Neural progenitor cell (in vitro differentiated cells): ENCODE data around the gene USP53. TPM values are rescaled to one million over a fixed set of nuclear protein-coding genes. Genes with fewer than 3 reads are reported as not detected.
A peak's percentile ranks its signal among the peaks of the same experiment; 100 is the strongest.

Experiments
- DNase-seq: peaks from one replicate; pipeline ENCODE4 v3.0.0-alpha.2; 2016; ENCODE audit warnings: low spot score
- H2AFZ ChIP-seq: fragments of 200-600 bp; sonication (generic); replicated peaks from 2 replicates; pipeline ENCODE4 v1.6.1; 2016; ENCODE audit warnings: antibody characterized with exemption
- H3F3A ChIP-seq: fragments of 200-600 bp; sonication (generic); 2 replicates; pipeline ENCODE4 v1.6.1; 2016; ENCODE audit warnings: antibody characterized with exemption, low read depth
- H3K27ac ChIP-seq: fragments of 200-600 bp; sonication (generic); 2 replicates; pipeline ENCODE4 v1.5.1; 2016; ENCODE audit warnings: mild to moderate bottlenecking
- H3K27me3 ChIP-seq: fragments of 200-600 bp; sonication (generic); 2 replicates; pipeline ENCODE4 v1.6.1; 2016; ENCODE audit warnings: mild to moderate bottlenecking, moderate library complexity
- H3K36me3 ChIP-seq: fragments of 200-600 bp; sonication (generic); 2 replicates; pipeline ENCODE4 v1.5.1; 2016
- H3K4me1 ChIP-seq: fragments of 200-600 bp; sonication (generic); 2 replicates; pipeline ENCODE4 v1.6.1; 2016; ENCODE audit warnings: mixed run types
- H3K4me2 ChIP-seq: fragments of 200-600 bp; sonication (generic); 2 replicates; pipeline ENCODE4 v1.6.1; 2016
- H3K4me3 ChIP-seq: fragments of 200-600 bp; sonication (generic); 2 replicates; pipeline ENCODE4 v1.5.1; 2016
- H3K79me2 ChIP-seq: fragments of 200-600 bp; sonication (generic); 2 replicates; pipeline ENCODE4 v1.6.1; 2016; ENCODE audit warnings: low read depth
- H3K9ac ChIP-seq: fragments of 200-600 bp; sonication (generic); 2 replicates; pipeline ENCODE4 v1.6.1; 2016
- H3K9me3 ChIP-seq: fragments of 200-600 bp; sonication (generic); 2 replicates; pipeline ENCODE4 v1.5.1; 2016; ENCODE audit warnings: low read depth
- H4K20me1 ChIP-seq: fragments of 200-600 bp; sonication (generic); 2 replicates; pipeline ENCODE4 v1.6.1; 2016; ENCODE audit warnings: low read depth
- H3K27ac Mint-ChIP-seq: 3 replicates; pipeline ENCODE4 v1.8.0; 2021; ENCODE audit warnings: mixed read lengths
- H3K27me3 Mint-ChIP-seq: 2 replicates; pipeline ENCODE4 v1.8.0; 2022; ENCODE audit warnings: low read depth, mild to moderate bottlenecking, inconsistent platforms, moderate library complexity, mixed read lengths; ENCODE audit not compliant: insufficient read depth
- H3K36me3 Mint-ChIP-seq: 3 replicates; pipeline ENCODE4 v1.8.0; 2021; ENCODE audit warnings: mixed read lengths
- H3K4me1 Mint-ChIP-seq: 3 replicates; pipeline ENCODE4 v1.8.0; 2021; ENCODE audit warnings: mixed read lengths
- H3K4me3 Mint-ChIP-seq: 3 replicates; pipeline ENCODE4 v1.8.0; 2021; ENCODE audit warnings: mild to moderate bottlenecking, moderate library complexity, mixed read lengths
- H3K9me3 Mint-ChIP-seq: 3 replicates; pipeline ENCODE4 v1.8.0; 2020; ENCODE audit warnings: mixed read lengths
- CTCF ChIP-seq: fragments of 200-600 bp; sonication (generic); IDR thresholded peaks from 2 replicates; pipeline ENCODE4 v1.5.1; 2017; ENCODE audit warnings: antibody characterized with exemption, mild to moderate bottlenecking
- EZH2 ChIP-seq: fragments of 200-600 bp; sonication (generic); IDR thresholded peaks from 2 replicates; pipeline ENCODE4 v1.6.1; 2017; ENCODE audit warnings: antibody characterized with exemption, mild to moderate bottlenecking, moderate library complexity
- EZH2phosphoT487 ChIP-seq: fragments of 200-600 bp; sonication (generic); IDR thresholded peaks from 2 replicates; pipeline ENCODE4 v1.6.1; 2017; ENCODE audit warnings: antibody characterized with exemption
- total RNA-seq: library from RNA; depleted of rRNA; stranded (reverse); fragments of >200 nt; gene quantifications from 2 replicates; pipeline ENCODE4 v1.2.3, GENCODE V29; 2015; ENCODE audit warnings: low replicate concordance

The USP53 gene
- total RNA-seq: 14.6 and 38.7 TPM in 2 replicates

GRCh38 chr4:119212234-119212963 lies at the start of gene USP53:
Gene USP53, plus strand, starts transcription at chr4:119212713. Its CDS starts 27,047 bp downstream, at chr4:119239760.
- Mint-ChIP-seq H3K36me3 (no peaks in the 10 kb centered on the region), H3K9me3 (no peaks in the 10 kb centered on the region), H3K4me3 (peak within 1 kb of the TSS; percentile 94), H3K27me3 (peaks cover 2% of the 10 kb centered on the region), H3K27ac (peak within 1 kb of the TSS; percentile 98), H3K4me1 (peaks cover 5% of the 10 kb centered on the region)
- Histone ChIP-seq H3K9me3 (no peaks in the 10 kb centered on the region), H3K4me2 (peak within 1 kb of the TSS; percentile 78), H3F3A (peaks cover 17% of the 10 kb centered on the region), H4K20me1 (no peaks in the 10 kb centered on the region), H3K79me2 (peaks cover 30% of the 10 kb centered on the region), H2AFZ (peak within 1 kb of the TSS; percentile 93), H3K4me1 (peaks cover 10% of the 10 kb centered on the region), H3K27ac (peak within 1 kb of the TSS; percentile 90), H3K9ac (peak within 1 kb of the TSS; percentile 84), H3K4me3 (peak within 1 kb of the TSS; percentile 67), H3K36me3 (no peaks in the 10 kb centered on the region), H3K27me3 (peaks cover 16% of the 10 kb centered on the region)
- TF ChIP-seq EZH2: no peak
- TF ChIP-seq EZH2phosphoT487: no peak
- TF ChIP-seq CTCF: no peak
- peak; percentile 98 for DNase-seq

- H3K4me1 Mint-ChIP-seq: no peaks in the 10 kb centered on the region
- H3K27me3 ChIP-seq: no peaks in the 10 kb centered on the region
Measured at GRCh38 chr4:119165767-119166166, 46.7 kb upstream of the USP53 start.

GRCh38 chr4:119170195-119170594 lies 42.3 kb upstream of the USP53 start:
- Histone ChIP-seq H2AFZ (no peak overlapping the region), H3K79me2 (no peaks in the 10 kb centered on the region), H3K27me3 (no peaks in the 10 kb centered on the region), H3K4me2 (no peak overlapping the region), H3K4me1 (no peaks in the 10 kb centered on the region), H3K36me3 (no peaks in the 10 kb centered on the region), H3K9ac (no peak overlapping the region), H3K9me3 (no peaks in the 10 kb centered on the region), H3K4me3 (no peak overlapping the region), H4K20me1 (no peaks in the 10 kb centered on the region), H3F3A (no peaks in the 10 kb centered on the region), H3K27ac (no peak overlapping the region)
- Mint-ChIP-seq H3K4me3 (no peak overlapping the region), H3K27ac (no peak overlapping the region), H3K36me3 (no peaks in the 10 kb centered on the region), H3K4me1 (peaks cover 2% of the 10 kb centered on the region), H3K27me3 (no peaks in the 10 kb centered on the region), H3K9me3 (no peaks in the 10 kb centered on the region)
- no peak for DNase-seq
- TF ChIP-seq CTCF (no peak), EZH2phosphoT487 (no peak), EZH2 (no peak)

More at GRCh38 chr4:119165767-119166166, 46.7 kb upstream of the USP53 start:
- no peak overlapping the region for H3K27ac ChIP-seq
- no peak overlapping the region for H3K27ac Mint-ChIP-seq
- H3K4me3 Mint-ChIP-seq: no peak overlapping the region
- no peak overlapping the region for H3K4me3 ChIP-seq
- H3K9me3 Mint-ChIP-seq: no peaks in the 10 kb centered on the region
- no peak for TF ChIP-seq EZH2
- TF ChIP-seq EZH2phosphoT487: no peak
- no peak for TF ChIP-seq CTCF
- no peaks in the 10 kb centered on the region for H4K20me1 ChIP-seq
- no peak overlapping the region for H2AFZ ChIP-seq
- H3K4me2 ChIP-seq: no peak overlapping the region
- H3K36me3 ChIP-seq: no peaks in the 10 kb centered on the region
- H3K9ac ChIP-seq: no peak overlapping the region
- peaks cover 2% of the 10 kb centered on the region for H3K27me3 Mint-ChIP-seq
- no peaks in the 10 kb centered on the region for H3K79me2 ChIP-seq
- no peak for DNase-seq
- no peaks in the 10 kb centered on the region for H3K4me1 ChIP-seq
- H3F3A ChIP-seq: no peaks in the 10 kb centered on the region
- no peaks in the 10 kb centered on the region for H3K9me3 ChIP-seq
- no peaks in the 10 kb centered on the region for H3K36me3 Mint-ChIP-seq
